HG03432 (cell line): Measurements from ENCODE around the gene RABGGTB.
"Not testable (repeated sequence)": the region's sequence is repeated elsewhere in the genome, so short reads cannot be mapped to it uniquely, and the experiment has no call there.

Experiments used
- ATAC-seq: cut with Tn5 transposase; IDR thresholded peaks from one replicate; pipeline ENCODE4 v1.9.1; 2021; ENCODE audit warnings: mild to moderate bottlenecking, moderate library complexity; ENCODE audit not compliant: unreplicated experiment

RABGGTB gene

GRCh38 chr1:75785983-75786853, at the start of gene RABGGTB:
Gene RABGGTB (plus strand): TSS chr1:75786256. CDS start chr1:75786272, 16 bp downstream.
- peak; percentile 72 for ATAC-seq

- no peak for ATAC-seq
These were observed 43.9 kb upstream of the RABGGTB start for GRCh38 chr1:75742047-75742625.

- peak; percentile 85 for ATAC-seq
These were observed 40.8 kb upstream of the RABGGTB start for GRCh38 chr1:75745276-75745675.

GRCh38 chr1:75757210-75757609, 28.8 kb upstream of the RABGGTB start:
- ATAC-seq = not testable (repeated sequence)

GRCh38 chr1:75758543-75758942, 27.5 kb upstream of the RABGGTB start:
- ATAC-seq = not testable (repeated sequence)

- no peak for ATAC-seq
These were observed 21.9 kb upstream of the RABGGTB start for GRCh38 chr1:75764057-75764655.

- no peak for ATAC-seq
These were observed 20.2 kb upstream of the RABGGTB start for GRCh38 chr1:75765697-75766355.

- ATAC-seq = no peak
These were observed 18.0 kb upstream of the RABGGTB start for GRCh38 chr1:75768016-75768415.

GRCh38 chr1:75770761-75771160, 15.3 kb upstream of the RABGGTB start:
- ATAC-seq = no peak

GRCh38 chr1:75771978-75772377, 14.1 kb upstream of the RABGGTB start:
- no peak for ATAC-seq

GRCh38 chr1:75777812-75778211, 8.2 kb upstream of the RABGGTB start:
- not testable (repeated sequence) for ATAC-seq

- ATAC-seq = not testable (repeated sequence)
These were observed 7.4 kb upstream of the RABGGTB start for GRCh38 chr1:75778694-75779093.

- not testable (repeated sequence) for ATAC-seq
These were observed 5.9 kb upstream of the RABGGTB start for GRCh38 chr1:75780183-75780582.

GRCh38 chr1:75783920-75784319, 2.1 kb upstream of the RABGGTB start:
- ATAC-seq = not testable (repeated sequence)

- peak; percentile 19 for ATAC-seq
These were observed 605 bp upstream of the RABGGTB start for GRCh38 chr1:75785320-75785982.

- no peak for ATAC-seq
These were observed 941 bp downstream of the RABGGTB start for GRCh38 chr1:75786901-75787493.

- no peak for ATAC-seq
These were observed 1.5 kb downstream of the RABGGTB start for GRCh38 chr1:75787524-75787923.

- no peak for ATAC-seq
These were observed 3.9 kb downstream of the RABGGTB start for GRCh38 chr1:75789988-75790387.

- ATAC-seq = no peak
These were observed 5.0 kb downstream of the RABGGTB start for GRCh38 chr1:75791022-75791421.

- ATAC-seq = no peak
These were observed 6.0 kb downstream of the RABGGTB start for GRCh38 chr1:75792091-75792490.
